Pancreas (tissue), 10 donors: ENCODE results near the gene EEF1A2. TPM values are rescaled to one million over a fixed set of nuclear protein-coding genes. Genes with fewer than 3 reads are reported as not detected.
A peak's percentile ranks its signal among the peaks of the same experiment; 100 is the strongest.

ENCODE experiments used
- ATAC-seq, 4 donors: fragments of 200-7000 bp; cut with Tn5 transposase; one replicate each; pipeline versions ENCODE4 v1.8.0 to v1.9.1; 2020; ENCODE audit warnings: mild to moderate bottlenecking in 4 of 4, moderate library complexity in 4 of 4
- DNase-seq, 6 donors: peaks; one replicate each; pipeline ENCODE4 v3.0.0-alpha.2; 2020
- FAIRE-seq: peaks from 2 replicates; lab custom pipeline; 2012; peaks lifted over from hg19 to GRCh38; lab: Jason Lieb, UNC
- H3K27ac ChIP-seq, 4 donors: fragments of 200-600 bp; sonication (generic); 1 replicate in 3 of 4; 2 replicates in 1 of 4; pipeline versions ENCODE4 v1.5.0 to v1.8.0; 2020
- H3K27me3 ChIP-seq, 4 donors: fragments of 200-600 bp; one replicate each; pipeline ENCODE4 v1.8.0; 2021
- H3K36me3 ChIP-seq, 3 donors: fragments of 200-600 bp; sonication (generic) in 1 of 3; one replicate each; pipeline versions ENCODE4 v1.5.0 to v1.8.0; 2020 to 2021
- H3K4me1 ChIP-seq, 3 donors: fragments of 200-600 bp; one replicate each; pipeline ENCODE4 v1.8.0; 2021
- H3K4me3 ChIP-seq, 4 donors: fragments of 200-600 bp; sonication (generic) in 2 of 4; one replicate each; pipeline versions ENCODE4 v1.5.0 to v1.8.0; 2020 to 2021
- H3K9me3 ChIP-seq, 4 donors: fragments of 200-600 bp; one replicate each; pipeline ENCODE4 v1.8.0; 2021
- WGBS, 2 donors: extraction: QIAGEN DNeasy Blood & Tissue Kit; methylation state at CpG; one replicate each; pipeline ENCODE4 v1.1.7; 2013; 5-methylcytosine and 5-hydroxymethylcytosine counted together
- intact Hi-C, 3 donors: fragments of 100-400 bp; cut with DNase I; formaldehyde crosslinking; loops; one replicate each; pipeline versions ENCODE4 v1.11.1 to v1.14.2; 2022
- polyA plus RNA-seq, 2 donors: library from polyadenylated mRNA; stranded (reverse); fragments of 200-250 nt; gene quantifications; one replicate each; pipeline ENCODE4 v1.2.3, GENCODE V29; 2013
- total RNA-seq, 6 donors: library from RNA; stranded (reverse); fragmentation: NEBNext Ultra II Directional in 4 of 6; extraction: Animal tissue kit (Norgen Biotek cat#: 25700) in 4 of 6; gene quantifications; one replicate each; pipeline versions ENCODE4 v1.2.1 to v1.2.4, GENCODE V29; 2021 to 2023
- TF ChIP-seq, protein P1 (sequence below), 4 donors: fragments of 200-600 bp; sonication (generic) in 3 of 4; IDR thresholded peaks; one replicate each; pipeline versions ENCODE4 v1.5.0 to v1.8.0; 2021; ENCODE audit warnings: antibody characterized with exemption in 4 of 4
- donor health status: healthy with polysubstance abuse.
- donor health status: DM: no; HTN: no; CAD: no; lungs with moderate emphysema.
- donor health status: DM: no; HTN: no; CAD: no.
- donor health status: control.
- donor health status: control.
- donor health status: Bipolar disorder and iron deficiency.
- donor health status: DM: yes; HTN: yes; CAD: no.
- donor health status: DM: no; HTN: no; CAD: no.
- donor health status: DM: no; HTN: no; CAD: no.
- donor health status: DM: yes; HTN: yes; CAD: no.

Gene EEF1A2
- total and polyA plus RNA-seq, 8 donors: 5.0 to 86.9 (median 19.7) TPM

DNA sequence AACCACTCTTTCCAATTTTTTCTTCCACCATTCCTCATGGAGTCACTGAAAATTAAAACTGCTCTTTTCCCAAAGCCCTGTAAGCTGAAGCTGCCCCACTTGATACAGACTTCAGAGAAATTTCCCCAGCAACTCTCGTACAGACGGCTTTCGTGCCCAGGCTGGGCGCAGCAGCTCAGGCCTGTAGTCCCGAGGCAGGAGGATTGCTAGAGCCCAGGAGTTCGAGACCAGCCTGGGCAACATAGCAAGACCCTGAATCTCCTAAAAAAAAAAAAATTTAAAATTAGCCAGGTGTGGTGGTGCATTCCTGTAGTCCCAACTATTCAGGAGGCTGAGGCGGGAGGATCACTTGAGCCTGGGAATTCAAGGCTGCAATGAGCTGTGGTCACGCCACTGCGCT lies 28.3 kb upstream of the EEF1A2 start:
- Histone ChIP-seq H3K9me3 (no peaks in the 10 kb centered on the region), H3K27ac (no peak overlapping the region), H3K36me3 (no peaks in the 10 kb centered on the region), H3K4me3 (no peak overlapping the region), H3K27me3 (no peaks in the 10 kb centered on the region), H3K4me1 (peaks cover 4 to 5% (median 5%) of the 10 kb centered on the region in 3 donors)
- FAIRE-seq: no peak
- DNase-seq: no peak
- intact Hi-C loops: no loop called here
- TF ChIP-seq, protein P1, sequence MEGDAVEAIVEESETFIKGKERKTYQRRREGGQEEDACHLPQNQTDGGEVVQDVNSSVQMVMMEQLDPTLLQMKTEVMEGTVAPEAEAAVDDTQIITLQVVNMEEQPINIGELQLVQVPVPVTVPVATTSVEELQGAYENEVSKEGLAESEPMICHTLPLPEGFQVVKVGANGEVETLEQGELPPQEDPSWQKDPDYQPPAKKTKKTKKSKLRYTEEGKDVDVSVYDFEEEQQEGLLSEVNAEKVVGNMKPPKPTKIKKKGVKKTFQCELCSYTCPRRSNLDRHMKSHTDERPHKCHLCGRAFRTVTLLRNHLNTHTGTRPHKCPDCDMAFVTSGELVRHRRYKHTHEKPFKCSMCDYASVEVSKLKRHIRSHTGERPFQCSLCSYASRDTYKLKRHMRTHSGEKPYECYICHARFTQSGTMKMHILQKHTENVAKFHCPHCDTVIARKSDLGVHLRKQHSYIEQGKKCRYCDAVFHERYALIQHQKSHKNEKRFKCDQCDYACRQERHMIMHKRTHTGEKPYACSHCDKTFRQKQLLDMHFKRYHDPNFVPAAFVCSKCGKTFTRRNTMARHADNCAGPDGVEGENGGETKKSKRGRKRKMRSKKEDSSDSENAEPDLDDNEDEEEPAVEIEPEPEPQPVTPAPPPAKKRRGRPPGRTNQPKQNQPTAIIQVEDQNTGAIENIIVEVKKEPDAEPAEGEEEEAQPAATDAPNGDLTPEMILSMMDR (IDR thresholded peaks at IDR 0.05): no peak
- WGBS, 2 donors: 80 to 91% methylated on average over 9 of the region's 9 CpGs
- no peak for ATAC-seq

DNA sequence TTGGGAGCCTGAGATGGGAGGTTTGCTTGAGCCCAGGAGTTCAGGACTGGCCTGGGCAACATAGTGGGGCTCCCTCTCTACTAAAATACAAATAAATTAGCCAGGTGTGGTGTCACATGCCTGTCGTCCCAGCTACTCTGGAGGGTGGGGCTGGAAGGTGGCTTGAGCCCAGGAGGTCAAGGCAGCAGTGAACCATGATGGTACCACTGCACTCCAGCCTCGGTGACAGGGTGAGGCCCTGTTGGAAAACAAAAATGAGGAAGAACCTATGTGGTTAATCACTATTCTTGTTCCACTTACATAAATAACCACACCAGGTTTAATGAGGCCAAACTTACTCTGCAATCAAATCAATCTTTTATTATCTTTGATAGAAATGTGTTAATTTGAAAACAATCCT lies 27.1 kb upstream of the EEF1A2 start:
- 8% methylated on average over 2 of the region's 2 CpGs for WGBS, 2 donors
- ATAC-seq: no peak

DNA sequence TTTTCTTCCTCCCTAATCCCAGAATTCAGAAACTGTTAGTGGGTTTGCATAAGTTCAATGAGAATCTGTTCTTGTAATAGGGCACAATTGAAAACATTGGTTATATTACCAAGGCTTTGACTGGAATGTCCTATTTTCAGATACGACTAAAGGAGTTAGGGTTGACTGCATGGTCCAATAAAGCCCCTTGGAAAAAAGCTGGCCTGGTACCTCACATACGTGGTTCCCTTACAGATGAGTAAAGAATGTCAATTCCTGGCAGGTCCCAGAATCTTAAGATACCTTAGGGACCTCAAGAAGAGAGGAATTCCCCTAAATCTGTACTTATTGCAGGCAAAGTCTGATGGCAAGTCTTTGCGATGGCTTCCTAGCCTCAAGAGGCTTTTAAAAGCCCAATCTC lies 26.3 kb upstream of the EEF1A2 start:
- no peak for FAIRE-seq
- Histone ChIP-seq H3K4me1 (peaks cover 6 to 8% (median 7%) of the 10 kb centered on the region in 3 donors), H3K4me3 (no peak overlapping the region), H3K36me3 (no peaks in the 10 kb centered on the region), H3K27ac (no peak overlapping the region), H3K27me3 (no peaks in the 10 kb centered on the region), H3K9me3 (no peaks in the 10 kb centered on the region)
- no peak for ATAC-seq
- TF ChIP-seq, protein P1 (IDR thresholded peaks at IDR 0.05): no peak
- WGBS, 2 donors: 66 to 77% methylated on average over 3 of the region's 3 CpGs
- no peak for DNase-seq
- intact Hi-C loops: no loop called here

More for the DNA sequence above, 27.1 kb upstream of the EEF1A2 start:
- intact Hi-C loops: no loop called here
- TF ChIP-seq, protein P1 (IDR thresholded peaks at IDR 0.05): no peak
- Histone ChIP-seq H3K27ac (no peak overlapping the region), H3K4me1 (peaks cover 6 to 8% (median 7%) of the 10 kb centered on the region in 3 donors), H3K36me3 (no peaks in the 10 kb centered on the region), H3K4me3 (no peak overlapping the region), H3K9me3 (no peaks in the 10 kb centered on the region), H3K27me3 (no peaks in the 10 kb centered on the region)
- FAIRE-seq (no peak), DNase-seq (peak in 1 of 6 donors; percentile 33)

DNA sequence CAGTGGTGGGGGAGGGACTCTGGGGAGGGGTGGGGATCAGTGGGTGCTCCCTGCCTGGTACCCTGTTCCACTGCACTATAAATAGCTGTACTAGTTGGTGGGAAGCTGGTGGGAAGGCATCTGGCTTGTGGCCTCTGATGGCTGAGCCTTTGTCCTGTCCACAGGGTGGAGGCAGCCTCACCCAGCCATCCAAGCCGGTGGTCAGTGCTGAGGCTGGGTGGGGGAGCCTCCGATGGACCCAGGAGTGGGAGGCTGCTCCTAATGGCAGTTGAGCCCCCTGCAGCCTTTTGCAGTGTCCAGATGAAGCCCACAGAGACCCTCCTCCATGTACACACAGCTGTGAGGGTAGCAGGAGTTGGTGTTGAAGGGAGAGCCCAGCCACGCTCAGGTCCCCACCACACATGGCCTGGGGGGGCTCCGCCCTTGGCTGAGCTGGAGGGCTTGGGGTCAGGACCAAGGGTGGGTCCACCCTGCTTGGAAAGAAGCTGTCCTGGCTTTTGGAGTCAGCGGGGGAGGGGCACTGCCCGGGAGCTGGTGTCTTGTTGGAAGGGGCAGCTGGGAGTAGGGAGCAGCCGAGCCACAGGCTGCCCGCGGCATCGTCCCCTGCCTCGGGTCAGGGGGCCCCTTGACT lies 24.2 kb upstream of the EEF1A2 start:
- WGBS, 2 donors: 98% methylated on average over 10 to 11 of the region's 11 CpGs
- no peaks in the 10 kb centered on the region for H3K36me3 ChIP-seq
- no peaks in the 10 kb centered on the region for H3K27me3 ChIP-seq
- no peaks in the 10 kb centered on the region for H3K9me3 ChIP-seq
- ATAC-seq (no peak), DNase-seq (peak in 2 of 6 donors; percentile 55 to 83), FAIRE-seq (no peak)
- peaks cover 6 to 8% (median 7%) of the 10 kb centered on the region in 3 donors for H3K4me1 ChIP-seq
- H3K27ac ChIP-seq: no peak overlapping the region
- TF ChIP-seq, protein P1 (IDR thresholded peaks at IDR 0.05): no peak
- intact Hi-C loops: no loop called here
- H3K4me3 ChIP-seq: no peak overlapping the region
